Coronary artery (tissue), 2 donors: ENCODE measurements around the gene CDSN.
A peak's percentile ranks its signal among the peaks of the same experiment; 100 is the strongest.
"Not testable (repeated sequence)": the region's sequence is repeated elsewhere in the genome, so short reads cannot be mapped to it uniquely, and the experiment has no call there.

ENCODE experiments used
- DNase-seq: peaks from one replicate; pipeline ENCODE4 v3.0.0-alpha.2; 2017; ENCODE audit warnings: low spot score
- H3K27ac ChIP-seq, 2 donors: fragments of 200-600 bp; sonication (generic); one replicate each; pipeline ENCODE4 v1.5.1; 2016 to 2019
- H3K4me3 ChIP-seq: fragments of 200-600 bp; sonication (generic); 2 replicates; pipeline ENCODE4 v1.5.1; 2016; ENCODE audit warnings: mild to moderate bottlenecking, moderate library complexity
- CTCF ChIP-seq: fragments of 200-600 bp; sonication (generic); IDR thresholded peaks from one replicate; pipeline ENCODE4 v1.5.1; 2019; ENCODE audit warnings: antibody characterized with exemption

CDSN gene

GRCh38 chr6:31068669-31069340 is 51.4 kb downstream of the CDSN start:
- TF ChIP-seq CTCF: peak; percentile 42
- Histone ChIP-seq H3K27ac (no peak overlapping the region), H3K4me3 (no peak overlapping the region)
- no peak for DNase-seq

GRCh38 chr6:31067891-31068668 is 52.2 kb downstream of the CDSN start:
- DNase-seq, H3K4me3 ChIP-seq, H3K27ac ChIP-seq: not testable (repeated sequence)

- not testable (repeated sequence) for H3K27ac ChIP-seq, DNase-seq, H3K4me3 ChIP-seq
Observed at GRCh38 chr6:31067028-31067427, 53.2 kb downstream of the CDSN start.

- TF ChIP-seq CTCF: no peak
- no peak overlapping the region for H3K4me3 ChIP-seq
- DNase-seq: no peak
- no peak overlapping the region for H3K27ac ChIP-seq
Observed at GRCh38 chr6:31065556-31065955, 54.7 kb downstream of the CDSN start.
